ENCODE measurements around the gene RMDN3.

Gene RMDN3

DNA sequence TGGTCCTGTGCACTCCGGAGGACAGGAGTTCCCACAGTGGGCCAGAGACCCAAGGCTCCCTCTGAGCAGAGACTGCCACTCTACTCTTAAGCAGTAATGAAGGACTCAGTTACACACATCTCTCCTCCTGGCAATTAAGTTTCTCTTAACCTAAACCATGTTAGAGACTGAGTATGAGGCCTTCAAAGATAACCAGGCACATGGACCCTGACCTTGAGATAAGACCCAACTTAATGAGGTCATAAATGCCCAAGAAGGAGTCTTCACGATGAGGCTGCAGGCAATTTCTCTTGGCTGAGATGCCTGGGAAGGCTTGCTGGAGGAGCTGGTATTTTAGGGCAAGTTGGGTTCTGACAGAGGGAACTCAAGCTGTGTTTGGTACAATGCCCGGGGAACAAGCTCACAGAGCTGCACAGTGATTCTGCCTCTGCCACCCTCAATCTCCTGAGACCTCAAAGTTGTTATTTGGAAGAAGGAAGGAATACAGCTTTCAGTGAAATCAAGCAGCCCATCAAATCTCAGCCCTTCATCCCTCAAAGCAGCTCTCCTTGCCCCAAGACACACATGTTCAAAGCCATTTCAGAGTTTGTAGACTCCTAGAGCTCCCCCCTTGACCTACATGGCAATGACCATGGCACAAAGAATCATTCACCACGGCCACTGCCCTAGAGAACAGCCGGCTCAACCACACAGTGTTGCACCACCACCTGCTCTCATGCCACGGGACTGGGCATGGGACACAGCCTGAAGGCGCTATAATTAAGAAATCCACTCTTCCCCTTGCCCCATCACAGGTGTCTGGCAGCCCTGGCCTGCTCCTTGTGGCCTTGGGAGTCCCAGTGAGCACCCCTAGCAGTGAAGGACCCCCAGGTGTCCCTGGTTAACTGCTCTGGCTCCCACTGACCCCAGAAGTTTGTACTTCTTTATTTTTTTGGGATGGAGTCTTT is 7.1 kb downstream of the RMDN3 start:
- no peak for DNase-seq

DNA sequence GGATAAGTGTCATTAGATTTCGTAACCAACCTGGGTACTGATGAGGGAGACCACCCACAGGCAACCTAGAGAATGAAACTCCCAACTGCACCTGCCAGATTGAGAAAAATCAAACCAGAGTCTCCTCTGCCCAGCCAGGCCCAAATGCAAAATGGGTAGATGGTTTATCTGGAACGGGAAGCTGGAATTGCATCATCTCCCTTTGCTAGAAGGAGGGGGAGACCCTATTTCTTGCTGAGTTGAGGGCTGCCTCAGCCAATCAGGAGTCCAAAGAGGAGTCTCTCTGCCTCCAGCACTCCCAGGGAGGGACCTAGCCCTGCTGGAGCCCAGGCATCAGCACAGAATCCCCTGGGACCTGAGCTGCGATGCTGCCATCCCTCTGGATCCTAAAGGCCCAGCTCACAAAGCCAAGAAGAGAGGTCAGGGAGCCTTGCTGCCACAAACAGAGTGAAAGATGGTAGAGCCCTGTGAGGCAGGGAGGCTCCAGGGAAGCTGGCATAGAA is 8.1 kb downstream of the RMDN3 start:
- DNase-seq: no peak

DNA sequence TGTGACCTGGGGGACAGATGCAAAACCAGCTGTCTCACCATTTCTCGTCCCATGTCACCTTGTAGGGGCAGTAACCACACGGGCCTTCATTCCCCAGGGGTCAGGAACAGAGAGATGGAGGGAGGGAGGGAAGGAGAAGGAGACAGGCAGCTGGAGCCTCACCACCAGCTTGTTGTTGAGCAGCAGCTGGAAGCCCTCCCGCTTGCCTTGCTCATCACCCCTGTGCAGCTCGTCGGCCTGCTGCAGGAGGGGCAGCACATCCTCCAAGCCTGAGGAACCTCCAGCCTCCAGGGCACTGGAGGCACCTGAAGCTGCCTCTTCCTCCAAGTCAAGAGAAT is 10.3 kb downstream of the RMDN3 start:
- no peak for DNase-seq

DNA sequence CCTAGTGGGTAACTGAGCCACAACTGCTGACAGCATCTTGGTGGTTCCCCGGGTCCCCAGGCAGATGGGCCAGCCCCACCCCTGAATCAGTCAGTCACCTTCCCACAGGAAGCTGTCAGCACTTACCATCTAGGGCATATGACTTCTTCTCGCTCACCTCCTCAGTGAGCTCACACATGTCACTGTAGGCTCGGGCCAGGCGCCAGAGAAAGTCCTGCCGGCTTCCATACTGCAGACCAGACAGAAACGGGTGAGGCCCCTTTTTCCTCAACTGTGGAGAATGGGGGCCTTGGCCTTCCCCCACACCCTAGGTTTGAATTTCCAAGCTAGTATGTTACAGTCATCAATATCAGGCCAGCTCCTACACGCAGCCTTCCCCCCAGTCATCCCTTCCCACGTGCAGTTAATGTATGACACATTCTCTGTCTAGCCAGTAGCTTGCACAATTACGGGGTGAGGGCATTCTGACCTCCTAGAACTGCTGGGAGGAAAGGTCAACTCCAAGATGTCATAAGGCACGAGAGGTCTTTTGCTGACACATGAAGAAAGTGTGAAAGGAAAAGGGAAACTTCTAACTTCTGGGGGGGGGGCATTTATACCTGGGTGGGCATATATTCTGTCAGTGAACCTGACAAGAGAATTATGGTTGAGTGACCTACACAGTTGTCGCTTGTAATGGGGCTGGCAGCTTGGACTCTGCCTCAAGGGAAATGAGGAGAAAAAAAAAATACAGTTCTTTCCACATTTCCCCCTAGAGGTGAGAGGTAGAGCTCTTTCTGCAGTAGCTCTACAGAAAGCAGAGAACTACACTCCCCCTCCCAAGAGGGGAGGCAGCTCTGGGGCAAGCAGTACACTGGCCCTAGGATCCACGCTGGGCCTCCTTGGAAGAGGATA is 10.9 kb downstream of the RMDN3 start:
- DNase-seq: no peak

DNA sequence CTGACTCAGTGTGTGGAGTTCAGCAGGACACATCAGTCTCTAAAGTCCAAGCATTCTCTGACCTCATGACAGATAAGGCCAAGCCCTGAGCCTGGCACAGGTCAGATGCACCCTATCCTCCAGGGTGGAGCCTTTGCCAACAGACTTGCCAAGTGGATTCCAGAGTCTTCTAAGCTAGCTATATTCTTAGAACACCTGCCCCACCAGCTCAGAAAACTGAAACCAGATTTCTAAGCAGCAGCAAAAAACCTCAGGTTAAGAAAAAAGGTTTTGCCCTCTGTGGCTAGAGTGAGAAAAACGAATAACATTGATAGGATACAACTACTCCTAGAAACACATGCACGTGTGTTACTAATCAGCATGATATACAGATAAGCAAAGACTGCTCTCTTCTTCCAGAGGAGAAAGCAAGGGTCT is 11.6 kb downstream of the RMDN3 start:
- no peak for DNase-seq

DNA sequence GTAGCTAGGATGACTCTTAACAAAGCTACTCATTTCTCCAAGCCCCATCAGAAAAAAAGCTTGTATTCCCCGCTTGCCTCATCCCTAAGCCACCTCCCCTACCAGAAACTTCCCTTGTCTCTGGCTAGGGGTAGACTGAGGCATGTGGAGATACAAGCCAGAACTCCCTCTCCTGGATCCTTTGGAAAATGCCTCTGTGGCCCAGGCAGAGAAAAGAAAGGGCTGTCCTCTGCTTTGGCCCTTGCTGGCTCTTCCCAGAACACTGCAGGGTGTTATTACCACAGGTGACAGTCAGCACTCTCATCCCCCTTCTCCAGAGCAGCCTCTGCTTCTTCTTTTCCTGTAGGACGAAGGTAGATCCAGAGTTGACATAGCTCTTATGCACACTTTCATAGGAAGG is 15.2 kb downstream of the RMDN3 start:
- no peak for DNase-seq

DNA sequence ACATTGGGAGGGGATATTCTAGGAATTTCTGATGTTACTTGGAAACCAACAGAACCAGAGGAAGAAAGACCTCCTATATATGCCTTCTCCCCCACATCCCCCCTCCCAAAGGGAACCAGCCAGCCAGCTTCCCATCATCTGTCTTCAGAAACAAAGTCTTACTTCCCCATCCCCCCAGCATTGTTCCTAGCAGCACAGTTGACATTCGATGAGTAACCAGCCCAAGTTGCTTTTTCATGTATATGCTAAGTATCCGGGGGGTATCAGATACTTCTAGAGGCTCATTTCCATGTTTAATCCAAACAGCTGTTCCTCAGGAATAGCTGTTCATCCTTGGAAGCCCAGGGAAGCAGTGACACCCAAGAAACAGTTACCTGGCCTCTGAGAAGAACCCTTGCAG is 16.0 kb downstream of the RMDN3 start:
- no peak for DNase-seq

DNA sequence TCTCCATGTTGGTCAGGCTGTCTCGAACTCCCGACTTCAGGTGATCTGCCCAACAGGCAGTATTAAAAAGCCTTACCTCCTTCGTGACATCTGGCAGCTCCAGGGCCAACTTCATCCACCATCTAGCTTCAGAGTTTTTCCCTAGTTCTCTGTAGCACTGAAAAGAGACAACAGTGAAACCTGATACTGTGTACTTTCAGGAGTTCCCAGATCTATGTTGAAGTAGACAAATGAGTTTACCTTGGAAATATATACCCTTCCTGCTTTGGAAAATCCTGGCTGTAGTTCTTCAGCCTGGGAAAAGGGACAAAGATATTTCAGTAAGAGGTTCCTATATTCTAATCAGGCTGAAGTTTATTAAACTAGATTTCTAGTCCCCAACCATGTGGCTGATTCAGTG is 18.0 kb downstream of the RMDN3 start:
- no peak for DNase-seq

DNA sequence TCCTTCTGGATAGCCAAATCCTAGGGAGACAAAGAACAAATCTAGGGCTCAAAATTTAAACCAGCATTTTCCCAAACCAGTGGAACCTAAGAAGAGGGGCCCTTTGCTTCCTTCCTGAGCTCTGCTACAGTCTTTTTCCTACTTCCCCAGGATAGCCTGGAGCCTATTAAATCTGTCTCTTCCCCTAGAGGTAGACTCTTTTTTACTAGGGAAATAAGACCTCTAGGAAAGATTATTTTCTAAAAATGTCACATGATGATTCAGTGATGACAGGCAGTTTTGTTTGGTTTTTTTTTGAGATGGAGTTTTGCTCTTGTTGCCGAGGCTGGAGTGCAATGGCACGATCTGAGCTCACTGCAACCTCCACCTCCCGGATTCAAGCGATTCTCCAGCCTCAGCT is 18.5 kb downstream of the RMDN3 start:
- no peak for DNase-seq

DNA sequence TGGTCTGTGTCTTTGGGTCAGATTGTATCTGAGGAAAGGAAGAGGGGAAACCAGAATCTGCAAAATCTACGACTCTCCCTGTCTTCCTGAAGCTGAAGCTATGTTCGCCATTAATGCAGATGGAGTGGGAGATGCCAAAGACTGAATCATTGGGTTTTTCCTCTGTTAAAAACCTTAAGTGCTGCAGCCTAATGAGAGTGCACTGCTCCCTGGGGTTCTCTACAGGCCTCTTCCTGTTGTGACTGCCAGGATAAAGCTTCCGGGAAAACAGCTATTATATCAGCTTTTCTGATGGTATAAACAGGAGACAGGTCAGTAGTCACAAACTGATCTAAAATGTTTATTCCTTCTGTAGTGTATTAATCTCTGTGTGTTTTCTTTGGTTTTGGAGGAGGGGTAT is 24.0 kb downstream of the RMDN3 start:
- DNase-seq: no peak

DNA sequence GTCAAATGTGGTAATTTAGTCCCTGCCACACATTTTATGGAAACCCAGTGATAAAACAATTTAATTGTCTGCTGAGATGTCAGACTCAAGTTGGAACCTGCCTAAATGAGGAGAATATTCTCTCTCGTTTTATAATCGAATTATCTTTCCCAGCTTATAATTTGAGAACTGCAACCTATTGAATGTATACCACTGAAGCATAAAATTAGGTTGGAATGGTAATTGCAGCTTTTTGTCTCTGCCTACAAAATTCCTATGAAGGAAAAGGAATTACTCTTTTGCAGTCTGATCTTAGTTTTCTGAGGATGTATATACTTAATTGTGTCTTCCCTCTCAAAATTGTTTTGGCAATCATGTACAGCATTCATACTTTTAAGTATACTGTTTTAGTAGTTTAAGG is 31.1 kb downstream of the RMDN3 start:
- DNase-seq: no peak

DNA sequence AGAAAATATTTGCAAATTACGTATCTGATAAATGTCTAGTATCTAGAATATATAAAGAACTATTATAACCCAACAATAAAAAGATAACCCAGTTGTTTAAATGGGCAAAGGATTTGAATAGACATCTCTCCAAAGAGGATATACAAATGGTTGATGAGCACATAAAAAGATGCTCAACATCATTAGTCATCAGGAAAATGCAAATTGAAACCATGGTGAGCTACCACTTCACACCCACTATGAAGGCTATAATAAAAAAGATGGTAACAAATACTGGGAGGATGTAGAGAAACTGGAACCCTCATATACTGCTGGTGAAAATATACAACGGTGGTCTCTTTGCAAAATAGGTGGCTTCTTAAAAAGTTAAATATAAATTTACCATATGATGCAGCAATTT is 32.1 kb downstream of the RMDN3 start:
- no peak for DNase-seq

DNA sequence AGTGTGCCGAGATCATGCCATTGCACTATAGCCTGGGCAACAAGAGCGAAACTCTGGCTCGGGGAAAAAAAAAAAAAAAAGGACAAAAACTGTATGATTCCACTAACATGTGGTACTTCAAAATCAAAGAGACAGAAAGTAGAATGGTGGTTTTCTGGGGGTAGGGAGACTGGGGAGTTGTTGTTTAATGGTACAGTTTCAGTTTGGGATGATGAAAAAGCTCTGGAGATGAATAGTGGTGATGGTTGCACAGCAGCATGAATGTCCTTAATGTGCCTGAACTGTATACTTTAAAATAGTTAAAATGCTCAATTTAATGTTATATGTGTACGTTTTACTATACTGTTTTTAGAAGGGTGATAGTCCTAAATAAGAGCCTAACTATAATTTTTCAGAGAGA is 32.7 kb downstream of the RMDN3 start:
- DNase-seq: no peak

DNA sequence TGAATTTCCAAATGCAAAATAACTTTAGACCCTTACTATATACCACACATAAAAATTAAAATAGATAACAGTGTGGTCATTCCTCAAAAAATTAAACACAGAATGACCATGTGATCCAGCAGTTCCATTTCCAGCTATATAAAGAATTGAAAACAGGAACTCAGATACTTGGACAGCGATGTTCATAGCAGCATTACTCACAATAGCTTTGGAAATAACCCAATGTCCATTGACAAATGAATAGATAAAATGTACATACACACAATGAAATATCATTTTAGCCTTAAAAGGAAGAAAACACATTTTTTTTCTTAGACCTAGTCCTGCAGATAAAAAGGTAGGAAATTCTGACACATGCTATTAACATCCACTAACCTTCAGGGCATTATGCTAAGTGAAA is 33.4 kb downstream of the RMDN3 start:
- DNase-seq: no peak

DNA sequence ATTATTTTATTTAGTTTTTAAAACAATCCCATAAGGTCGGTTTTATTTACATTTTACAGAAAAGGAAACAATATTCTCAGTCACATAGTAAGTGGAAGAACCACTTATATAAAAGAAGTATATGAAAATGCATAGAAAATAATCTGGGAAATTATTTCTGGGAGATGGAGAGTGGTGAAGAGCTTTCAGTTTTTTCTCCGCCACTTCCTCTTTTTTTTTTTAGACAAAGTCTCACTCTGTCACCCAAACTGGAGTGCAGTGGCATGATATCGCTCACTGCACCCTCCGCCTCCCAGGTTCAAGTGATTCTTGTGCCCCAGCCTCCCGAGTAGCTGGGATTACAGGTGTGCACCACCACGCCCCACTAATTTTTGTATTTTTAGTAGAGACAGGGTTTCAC is 38.9 kb downstream of the RMDN3 start:
- DNase-seq: no peak

DNA sequence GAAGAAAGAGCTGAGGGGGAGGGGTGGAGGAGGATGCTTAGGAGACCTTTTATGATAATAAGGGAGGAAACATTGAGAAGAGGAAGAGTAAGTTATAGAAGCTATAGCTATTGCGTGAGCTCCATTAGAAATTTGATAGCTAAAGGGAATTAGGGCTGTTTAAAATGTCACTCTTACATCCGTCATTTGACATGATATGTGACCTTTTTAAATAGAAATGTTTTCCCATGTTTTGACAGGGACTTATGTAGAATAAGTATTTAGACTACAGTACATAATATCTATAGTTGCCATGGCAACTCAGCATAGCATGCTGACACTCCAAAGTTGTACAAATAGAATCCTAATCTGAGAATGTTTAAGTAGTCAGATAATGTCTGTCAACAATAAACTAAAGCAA is 40.9 kb downstream of the RMDN3 start:
- no peak for DNase-seq

DNA sequence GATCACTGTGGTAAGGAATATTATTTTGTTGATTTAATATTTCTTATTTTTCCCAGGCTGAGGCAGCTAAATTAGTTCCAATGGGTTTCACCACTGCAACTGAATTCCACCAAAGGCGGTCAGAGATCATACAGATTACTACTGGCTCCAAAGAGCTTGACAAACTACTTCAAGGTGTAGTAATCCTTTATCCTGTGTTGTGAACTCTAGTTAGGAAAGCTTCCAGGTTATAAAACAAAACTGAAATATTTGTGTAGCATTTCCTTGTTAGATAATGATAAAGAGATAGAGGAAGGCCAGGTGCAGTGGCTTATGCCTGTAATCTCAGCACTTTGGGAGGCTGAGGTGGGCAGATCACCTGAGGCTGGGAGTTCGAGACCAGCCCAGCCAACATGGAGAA is 48.9 kb downstream of the RMDN3 start:
- no peak for DNase-seq

DNA sequence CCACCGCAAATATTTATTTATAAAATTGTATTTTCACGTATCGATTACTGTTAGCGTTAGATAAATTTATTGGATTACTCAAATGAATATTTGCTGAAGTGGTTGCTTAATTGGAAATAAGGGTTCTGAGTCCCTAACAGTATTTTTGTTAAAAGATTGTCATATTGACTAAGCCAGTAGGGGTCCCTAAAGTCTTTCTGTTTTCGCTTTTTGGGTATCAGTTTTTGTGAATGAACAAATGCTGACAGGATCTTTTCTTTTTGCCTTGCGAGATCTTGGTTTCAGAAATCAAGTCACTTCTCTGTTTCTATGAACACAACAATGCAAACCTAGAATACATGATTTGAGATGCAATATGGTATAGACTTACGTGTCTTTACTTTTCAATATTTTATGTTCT is 53.0 kb downstream of the RMDN3 start:
- DNase-seq: no peak

DNA sequence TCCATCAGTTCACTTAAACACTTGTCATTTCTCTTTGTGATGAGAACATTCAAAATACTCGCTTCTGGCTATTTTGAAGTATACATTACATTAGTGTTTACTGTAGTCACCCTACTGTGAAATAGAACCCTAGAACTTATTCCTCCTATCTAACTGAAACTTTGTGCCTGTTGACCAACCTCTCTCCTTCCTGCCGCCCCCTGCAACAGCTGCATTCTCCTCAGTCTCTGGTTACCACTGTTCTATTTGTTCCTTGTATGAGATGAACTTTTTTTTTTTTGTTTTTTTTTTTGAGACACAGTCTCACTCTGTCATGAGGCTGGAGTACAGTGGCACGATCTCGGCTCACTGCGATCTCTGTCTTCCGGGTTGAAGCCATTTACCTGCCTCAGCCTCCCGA is 57.1 kb downstream of the RMDN3 start:
- DNase-seq: no peak

DNA sequence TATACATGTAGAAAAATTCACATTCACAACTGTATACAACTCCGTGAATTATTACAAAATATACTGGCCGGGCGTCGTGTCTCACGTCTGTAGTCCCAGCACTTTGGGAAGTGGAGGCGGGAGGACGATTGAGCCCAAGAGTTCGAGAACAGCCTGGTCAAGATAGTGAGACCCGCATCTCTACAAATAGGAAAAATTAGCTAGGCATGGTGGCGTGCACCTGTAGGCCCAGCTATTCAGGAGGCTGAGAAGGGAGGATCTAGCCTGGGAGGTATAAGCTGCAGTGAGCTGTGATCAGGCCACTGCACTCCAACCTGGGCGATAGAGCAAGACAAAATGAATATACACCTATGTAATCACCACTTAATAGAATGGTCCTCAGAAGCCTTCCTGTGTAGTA is 58.8 kb downstream of the RMDN3 start:
- no peak for DNase-seq

DNA sequence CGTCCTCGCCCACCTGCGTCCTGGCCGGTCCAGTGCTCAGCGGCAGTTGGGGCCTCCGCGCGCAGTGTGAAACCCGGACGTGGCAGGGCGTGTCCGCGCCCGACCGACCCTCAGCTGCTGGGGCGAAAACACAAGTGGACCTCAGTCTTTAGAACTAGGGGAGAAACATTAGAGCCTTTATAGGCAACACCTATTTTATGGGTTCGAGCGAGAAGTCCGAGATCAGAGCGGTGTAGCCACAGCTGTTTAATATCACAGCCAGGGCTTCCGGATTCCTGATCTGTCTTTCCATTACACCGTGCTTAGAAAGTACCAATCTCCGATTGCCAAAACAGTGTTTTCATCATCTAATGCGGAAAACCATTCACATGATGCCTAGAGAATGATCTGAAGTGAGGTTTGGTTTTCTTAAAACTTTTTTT is 59.6 kb downstream of the RMDN3 start:
- no peak for DNase-seq

DNA sequence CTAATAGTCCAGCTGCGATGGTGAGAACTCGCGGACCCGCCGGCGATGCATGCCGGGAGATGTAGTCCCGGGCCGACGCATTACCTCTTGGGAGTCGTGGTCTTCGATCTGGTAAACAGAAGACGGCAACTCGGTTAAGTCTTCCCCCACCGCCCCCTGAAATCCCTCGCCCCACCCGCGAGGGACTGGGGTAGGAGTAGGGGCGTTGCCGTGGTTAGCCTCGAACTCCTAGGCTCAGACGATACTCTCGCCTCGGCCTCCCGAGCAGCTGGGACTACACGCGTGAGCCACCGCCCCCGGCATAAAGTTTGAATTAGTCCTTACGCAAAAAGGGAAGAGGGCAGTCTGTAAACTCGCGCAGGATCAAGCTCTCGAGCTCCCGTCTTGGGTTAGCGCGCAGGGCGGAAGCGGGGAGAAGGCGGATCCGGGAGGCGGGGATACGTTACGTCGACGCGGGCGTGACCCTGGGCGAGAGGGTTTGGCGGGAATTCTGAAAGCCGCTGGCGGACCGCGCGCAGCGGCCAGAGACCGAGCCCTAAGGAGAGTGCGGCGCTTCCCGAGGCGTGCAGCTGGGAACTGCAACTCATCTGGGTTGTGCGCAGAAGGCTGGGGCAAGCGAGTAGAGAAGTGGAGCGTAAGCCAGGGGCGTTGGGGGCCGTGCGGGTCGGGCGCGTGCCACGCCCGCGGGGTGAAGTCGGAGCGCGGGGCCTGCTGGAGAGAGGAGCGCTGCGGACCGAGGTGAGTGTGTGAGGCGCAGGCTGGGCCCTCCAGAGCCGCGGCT is 60.2 kb downstream of the RMDN3 start, which contains the start of gene RAD51:
TSS of gene RAD51 (plus strand) at position 487 of the 781 bp plus-strand sequence. CDS start 3,585 bp downstream, outside the sequence.
- peak; percentile 88 for DNase-seq
